NCI-H2107 (cell line): ENCODE data around the gene MRPL2.

ENCODE experiments used
- DNase-seq: peaks from one replicate; lab custom pipeline; 2025; lab: John Stamatoyannopoulos, UW

Gene MRPL2

DNA sequence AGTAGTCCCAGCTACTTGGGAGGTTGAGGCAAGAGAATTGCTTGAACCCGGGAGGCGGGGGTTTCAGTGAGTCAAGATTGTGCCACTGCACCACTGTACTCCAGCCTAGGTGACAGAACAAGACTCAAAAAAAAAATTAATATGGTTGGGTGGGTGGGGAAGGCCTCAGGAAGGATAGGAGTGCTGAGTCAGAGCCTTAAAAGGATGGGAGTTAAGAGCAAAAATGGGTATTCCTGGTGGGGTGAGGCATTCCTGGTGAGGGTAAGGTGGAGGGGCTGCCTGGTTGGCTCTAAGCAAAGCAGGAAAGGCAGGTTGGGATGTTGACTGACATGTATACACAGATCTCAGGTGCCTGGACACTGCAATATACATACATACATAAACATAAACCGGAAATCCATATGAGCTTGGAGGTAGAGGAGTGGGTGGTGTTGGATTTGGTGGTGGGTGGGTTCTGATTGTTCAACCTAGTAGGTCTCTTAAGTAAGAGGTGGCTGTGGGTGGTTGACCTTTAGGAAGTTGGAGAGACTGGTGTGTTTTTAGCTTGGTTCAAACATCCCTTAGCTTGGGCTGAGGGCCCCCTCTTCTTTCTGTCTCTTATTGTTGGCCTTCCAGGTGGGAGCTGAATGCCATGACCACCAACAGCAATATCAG is 39.1 kb downstream of the MRPL2 start:
- DNase-seq = no peak

DNA sequence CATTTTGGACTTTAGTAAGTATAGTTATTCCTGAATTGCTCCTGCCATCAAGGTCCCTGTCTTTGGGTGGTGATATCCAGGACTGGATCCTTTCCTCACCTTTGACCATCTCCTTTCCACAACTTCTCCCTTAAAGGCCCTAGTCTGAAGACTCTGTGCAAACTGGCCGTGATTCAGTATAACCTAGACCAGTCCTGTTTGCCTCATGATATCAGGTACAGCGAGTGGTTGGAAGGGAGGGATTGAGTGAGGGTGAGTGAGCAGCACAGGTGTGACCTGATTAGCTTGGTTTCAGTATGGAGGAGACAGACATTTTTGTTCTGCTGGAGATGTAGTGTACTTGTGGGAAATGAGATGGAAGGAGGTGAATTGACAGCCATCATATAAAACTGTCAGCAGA is 40.1 kb downstream of the MRPL2 start:
- DNase-seq = no peak

DNA sequence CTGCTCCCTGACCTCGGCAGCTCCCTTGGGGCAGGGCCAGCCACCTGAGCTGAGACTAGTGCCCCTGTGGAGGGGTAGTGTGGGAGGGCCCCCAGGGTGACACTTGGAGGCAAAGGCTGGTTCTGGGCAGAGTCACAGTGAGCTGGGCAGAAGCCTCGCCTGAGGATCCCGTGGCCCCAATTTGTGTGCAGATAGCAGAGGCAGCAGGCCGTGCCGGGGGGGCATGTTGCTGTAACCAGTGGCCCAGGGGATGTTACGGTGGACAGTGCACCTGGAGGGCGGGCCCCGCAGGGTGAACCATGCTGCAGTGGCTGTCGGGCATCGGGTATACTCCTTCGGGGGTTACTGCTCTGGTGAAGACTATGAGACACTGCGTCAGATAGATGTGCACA is 42.3 kb downstream of the MRPL2 start:
- no peak for DNase-seq

DNA sequence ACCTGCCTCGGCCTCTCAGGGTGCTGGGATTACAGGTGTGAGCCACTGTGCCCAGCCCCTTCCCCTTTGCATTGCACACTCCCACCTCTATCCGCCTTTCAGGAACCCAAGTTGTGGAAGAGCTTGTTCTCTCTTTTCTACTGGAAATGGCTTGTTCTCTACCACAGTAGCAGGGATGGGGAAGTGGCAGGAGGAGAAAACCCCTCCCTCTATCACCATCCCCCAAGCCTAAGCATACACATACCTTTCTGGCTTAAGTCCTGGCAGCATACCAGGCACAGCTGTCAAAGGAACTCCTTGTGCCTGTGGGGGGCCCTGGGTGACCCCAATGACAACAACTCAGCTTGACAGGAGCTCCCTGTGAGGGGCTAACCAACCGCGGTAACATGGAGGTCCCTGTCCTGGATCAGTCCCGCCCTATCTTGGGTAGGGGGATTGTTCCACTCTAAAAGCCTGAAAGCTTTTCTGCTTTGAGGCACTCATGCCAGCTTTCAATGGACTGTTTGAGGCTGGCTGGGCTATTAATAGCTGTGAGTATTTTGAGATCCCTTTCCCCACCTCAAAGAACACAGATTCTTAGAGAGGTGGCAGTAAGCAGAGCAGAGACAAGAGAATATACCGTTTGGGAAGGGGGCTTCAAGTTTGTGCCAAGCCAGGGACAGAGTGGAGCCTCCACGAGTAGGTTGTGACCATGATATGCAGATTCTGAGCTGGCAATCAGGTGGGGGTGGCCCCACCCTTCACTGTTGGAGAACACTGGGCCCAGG is 42.9 kb downstream of the MRPL2 start:
- no peak for DNase-seq

DNA sequence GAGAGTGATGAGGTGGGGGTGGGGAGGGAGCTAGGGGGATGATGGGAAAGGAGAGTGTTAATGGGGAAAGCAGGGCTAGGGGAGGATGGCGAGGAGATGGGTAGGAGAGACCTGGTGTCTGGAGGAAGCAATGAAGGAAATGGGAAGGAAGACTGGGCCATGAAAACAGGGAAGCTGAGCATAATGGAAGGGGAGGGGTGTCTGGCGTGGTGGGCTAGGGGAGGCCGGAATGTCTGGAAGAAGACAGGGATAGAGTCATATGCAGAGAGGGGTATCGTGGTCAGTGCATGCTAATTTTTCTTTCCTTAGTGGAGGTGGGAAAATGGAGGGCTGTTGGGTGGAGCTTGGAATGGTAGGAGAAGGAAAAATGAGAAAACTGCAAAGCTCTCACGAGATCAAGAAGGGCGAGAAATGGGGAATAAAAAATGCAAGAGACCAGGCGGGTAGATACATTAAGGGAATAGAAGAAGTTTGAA is 44.8 kb downstream of the MRPL2 start:
- no peak for DNase-seq

DNA sequence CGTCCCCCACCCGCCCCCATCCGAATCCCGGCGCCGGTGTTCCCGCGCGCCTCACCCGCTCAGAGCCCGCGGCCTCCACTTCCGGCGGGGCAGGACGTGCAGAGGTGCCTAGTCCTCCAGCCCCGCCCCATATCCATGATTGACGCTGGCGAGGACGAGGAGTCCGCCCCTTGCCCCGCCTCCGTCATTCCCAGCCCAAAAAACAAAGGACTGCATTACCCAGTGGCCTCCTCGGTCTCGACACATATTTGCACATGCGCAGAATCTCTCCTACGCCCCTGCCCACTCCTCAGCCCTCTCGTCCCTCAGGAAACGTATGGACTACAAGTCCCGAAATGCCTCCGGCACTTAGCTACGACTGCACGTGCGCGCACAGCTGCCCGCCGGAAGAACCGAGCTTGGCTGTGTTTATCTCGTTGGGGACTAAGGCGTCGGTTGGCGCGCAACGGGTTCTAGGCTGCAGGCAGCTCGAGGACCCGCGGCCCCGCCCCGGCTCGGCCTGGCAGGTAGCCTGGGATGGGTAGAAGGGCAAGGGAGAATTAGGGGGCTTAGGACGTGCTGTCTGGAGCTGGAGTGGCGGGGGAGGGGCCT is 45.3 kb downstream of the MRPL2 start, which contains the start of the genes KLHDC3 and MEA1:
Gene KLHDC3, plus strand, starts transcription at position 407 of the 591 bp plus-strand sequence. CDS start 2,944 bp downstream, outside the sequence.
Gene MEA1, minus strand, starts transcription at position 104 of the 591 bp plus-strand sequence. CDS start 133 bp downstream, outside the sequence.
- peak; percentile 90 for DNase-seq

DNA sequence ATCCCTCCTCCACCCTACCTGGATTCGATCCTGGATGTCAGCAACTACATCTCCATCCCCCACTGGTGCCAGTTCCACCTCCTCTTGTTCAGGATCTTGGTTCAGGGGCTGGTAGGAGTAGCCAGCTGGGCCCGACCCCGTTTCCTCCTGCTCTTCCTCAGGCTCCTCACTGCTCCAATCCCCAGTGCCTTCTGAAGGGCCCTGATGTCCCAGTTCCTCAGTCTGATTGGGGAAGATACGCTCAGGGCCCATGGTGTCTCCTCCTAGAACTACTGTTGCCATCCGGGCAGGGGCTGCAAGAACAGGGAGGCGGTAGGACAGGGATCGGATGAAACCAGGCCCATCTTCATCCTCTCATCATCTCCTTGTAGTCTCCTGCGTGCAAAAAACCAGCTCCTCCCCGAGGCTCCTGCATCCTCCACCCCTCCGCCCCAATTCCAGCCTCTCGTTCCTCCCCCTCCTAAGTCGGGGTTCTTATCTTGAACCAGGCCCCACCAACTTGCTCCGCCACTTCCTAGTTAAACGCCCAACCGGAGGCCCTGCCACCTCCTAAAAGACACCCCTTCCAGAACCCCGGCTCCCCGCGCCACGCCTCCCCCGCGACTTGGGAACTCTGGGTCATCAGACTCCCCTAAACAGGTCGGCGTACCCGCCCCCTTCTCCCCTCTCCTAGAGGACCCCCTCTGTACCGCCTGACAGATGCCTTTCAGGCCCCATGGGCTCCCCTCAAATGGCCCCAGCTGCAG is 46.0 kb downstream of the MRPL2 start:
- no peak for DNase-seq

DNA sequence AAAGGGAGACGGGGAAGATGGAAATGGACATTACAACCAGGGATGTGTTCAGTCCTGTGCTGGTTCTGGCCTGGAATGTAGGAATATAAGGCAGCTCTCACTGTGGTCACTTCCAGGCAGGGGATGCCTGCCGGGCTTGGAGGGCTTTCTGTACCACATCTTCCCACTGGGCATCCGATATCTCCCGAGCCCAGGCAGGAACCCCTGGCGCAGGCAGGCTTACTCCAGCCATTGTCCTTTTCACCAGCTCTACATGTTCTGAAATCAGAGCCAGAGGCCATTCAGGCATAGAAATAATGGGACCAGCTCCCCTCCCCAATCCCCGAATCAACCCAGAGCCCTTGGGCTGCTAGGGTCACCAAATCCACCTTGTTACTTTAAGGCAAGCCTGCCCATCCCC is 46.9 kb downstream of the MRPL2 start:
- DNase-seq = no peak

DNA sequence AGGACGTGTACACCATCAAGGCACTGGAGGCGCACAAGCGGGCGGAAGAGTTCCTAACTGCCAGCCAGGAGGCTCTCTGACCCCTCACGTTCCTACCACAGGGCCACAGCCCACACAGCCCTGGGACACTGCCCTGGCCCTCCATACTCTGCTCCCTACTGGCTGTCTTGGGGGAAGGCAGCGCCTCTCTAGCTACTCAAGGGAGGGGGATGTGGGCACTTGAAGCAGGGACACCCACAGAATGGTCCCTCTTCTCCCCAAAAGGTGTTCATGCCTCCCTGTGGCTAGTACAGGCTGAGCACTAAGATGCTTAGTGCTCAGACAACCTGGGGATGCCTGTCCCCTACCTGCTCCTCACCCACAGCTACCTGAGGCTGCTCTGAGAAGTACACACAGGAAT is 48.0 kb downstream of the MRPL2 start:
- no peak for DNase-seq

DNA sequence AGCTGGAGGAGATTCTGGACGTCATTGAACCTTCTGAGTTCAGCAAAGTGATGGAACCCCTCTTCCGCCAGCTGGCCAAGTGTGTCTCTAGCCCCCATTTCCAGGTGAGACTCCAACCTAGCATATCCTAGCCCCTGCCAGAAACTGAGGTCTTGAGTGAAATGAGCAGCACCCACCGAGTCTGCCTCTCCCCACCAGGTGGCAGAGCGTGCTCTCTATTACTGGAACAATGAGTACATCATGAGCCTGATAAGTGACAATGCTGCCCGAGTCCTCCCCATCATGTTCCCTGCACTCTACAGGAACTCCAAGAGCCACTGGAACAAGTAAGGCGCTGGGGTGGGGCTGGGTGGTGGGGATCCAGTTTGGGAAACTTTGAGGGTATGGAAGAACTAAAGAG is 50.1 kb downstream of the MRPL2 start:
- peak; percentile 6 for DNase-seq

DNA sequence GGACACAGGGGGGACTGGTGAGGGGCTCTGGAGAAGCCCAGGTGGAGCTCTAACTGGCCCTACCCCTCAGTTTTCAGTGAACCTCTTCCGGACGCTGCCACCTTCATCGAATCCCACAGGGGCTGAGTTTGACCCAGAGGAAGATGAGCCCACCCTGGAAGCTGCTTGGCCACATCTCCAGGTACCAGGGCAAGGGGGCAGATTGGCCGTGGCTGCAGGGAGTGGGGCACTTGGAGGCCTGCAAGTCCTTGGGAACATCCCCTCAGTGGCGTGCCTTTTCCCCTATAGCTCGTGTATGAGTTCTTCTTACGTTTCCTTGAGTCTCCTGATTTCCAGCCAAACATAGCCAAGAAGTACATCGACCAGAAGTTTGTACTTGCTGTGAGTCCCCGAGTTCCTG is 52.1 kb downstream of the MRPL2 start:
- DNase-seq = no peak

DNA sequence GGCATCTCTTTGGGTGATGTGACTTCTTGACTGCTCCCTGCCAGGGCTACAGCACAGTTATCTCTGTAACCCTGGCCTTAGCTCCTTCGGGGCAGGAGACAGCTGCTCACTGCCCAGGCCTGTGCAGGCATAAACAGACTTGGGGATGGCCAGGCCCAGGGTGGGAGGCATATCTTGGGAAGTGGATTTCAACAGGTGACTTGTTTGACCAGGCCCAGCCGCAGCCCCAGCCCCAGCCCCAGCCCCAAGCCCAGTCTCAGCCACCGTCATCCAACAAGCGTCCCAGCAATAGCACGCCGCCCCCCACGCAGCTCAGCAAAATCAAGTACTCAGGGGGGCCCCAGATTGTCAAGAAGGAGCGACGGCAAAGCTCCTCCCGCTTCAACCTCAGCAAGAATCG is 53.0 kb downstream of the MRPL2 start:
- DNase-seq = no peak

DNA sequence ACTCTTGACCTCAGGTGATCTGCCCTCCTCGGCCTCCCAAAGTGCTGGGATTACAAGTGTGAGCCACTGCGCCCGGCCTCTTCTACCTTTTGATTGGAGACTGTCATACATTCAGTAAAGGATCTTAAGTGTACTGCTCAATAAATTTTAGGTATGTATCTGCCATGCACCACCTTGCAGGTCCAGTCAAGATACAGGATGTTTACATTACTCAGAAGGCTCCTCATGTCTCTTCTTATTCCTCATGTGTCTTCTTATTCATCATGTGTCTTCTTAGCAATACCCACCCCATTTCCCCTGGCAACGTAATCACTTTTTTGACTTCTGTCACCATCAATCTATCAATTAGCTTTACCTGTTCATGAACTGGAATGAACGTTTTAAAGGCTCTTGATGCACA is 53.4 kb downstream of the MRPL2 start:
- no peak for DNase-seq
